HT-29 (cell line): ENCODE results near the gene RGS11. TPM values are rescaled to one million over a fixed set of nuclear protein-coding genes. Genes with fewer than 3 reads are reported as not detected.
"Not testable (repeated sequence)": the region's sequence is repeated elsewhere in the genome, so short reads cannot be mapped to it uniquely, and the experiment has no call there.

ENCODE experiments used
- DNase-seq: peaks from one replicate; pipeline ENCODE4 v3.0.0-alpha.2; 2015; ENCODE audit warnings: low spot score
- total RNA-seq: library from RNA; depleted of rRNA; stranded (reverse); fragments of >200 nt; shearing (Covaris generic); gene quantifications from 2 replicates; pipeline ENCODE4 v1.2.3, GENCODE V29; 2014

RGS11 gene
- total RNA-seq, 1 experiment from 2014 or later = 0.41 TPM

DNA sequence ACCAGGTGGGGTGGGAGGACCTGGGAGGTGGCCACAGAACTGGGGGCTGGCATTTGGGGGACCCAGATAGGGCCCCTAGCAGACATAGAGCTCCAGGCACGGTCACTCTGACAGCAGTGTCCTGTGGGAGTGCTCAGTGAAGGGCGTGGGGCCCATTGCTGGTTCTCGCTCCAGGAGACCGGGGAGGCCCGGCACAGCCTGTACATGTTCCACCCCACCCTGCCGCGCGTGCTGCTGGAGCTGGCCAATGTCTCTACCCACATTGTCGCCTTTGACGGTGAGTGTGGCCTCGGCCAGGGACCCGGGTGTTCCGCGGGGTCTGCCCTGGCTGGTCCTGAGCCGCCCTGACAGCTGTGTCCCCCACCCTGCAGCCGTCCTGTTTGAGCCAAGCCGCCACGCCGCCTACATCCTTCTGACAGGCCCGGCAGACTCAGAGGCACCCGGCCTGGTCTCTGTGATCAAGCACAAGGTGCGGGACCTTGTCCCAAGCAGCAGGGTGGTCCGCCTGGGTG lies 11.2 kb downstream of the RGS11 start:
- DNase-seq = no peak

DNA sequence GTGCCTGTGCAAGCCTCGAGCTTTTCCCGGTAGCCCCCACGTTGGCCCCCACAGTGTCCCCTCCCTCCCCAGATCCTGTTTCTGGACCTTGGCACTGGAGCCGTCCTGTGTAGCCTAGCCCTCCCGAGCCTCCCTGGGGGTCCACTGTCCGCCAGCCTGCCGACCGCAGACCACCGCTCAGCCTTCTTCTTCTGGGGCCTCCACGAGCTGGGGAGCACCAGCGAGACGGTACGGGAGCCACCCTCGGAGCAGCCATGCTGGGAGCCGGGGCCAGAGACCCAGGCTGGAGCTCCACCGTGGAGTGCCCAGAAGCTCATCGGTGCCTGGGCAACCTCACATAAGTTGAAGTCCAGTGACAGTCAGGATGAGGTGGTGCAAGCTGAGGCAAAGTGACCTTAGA lies 11.8 kb downstream of the RGS11 start:
- no peak for DNase-seq

DNA sequence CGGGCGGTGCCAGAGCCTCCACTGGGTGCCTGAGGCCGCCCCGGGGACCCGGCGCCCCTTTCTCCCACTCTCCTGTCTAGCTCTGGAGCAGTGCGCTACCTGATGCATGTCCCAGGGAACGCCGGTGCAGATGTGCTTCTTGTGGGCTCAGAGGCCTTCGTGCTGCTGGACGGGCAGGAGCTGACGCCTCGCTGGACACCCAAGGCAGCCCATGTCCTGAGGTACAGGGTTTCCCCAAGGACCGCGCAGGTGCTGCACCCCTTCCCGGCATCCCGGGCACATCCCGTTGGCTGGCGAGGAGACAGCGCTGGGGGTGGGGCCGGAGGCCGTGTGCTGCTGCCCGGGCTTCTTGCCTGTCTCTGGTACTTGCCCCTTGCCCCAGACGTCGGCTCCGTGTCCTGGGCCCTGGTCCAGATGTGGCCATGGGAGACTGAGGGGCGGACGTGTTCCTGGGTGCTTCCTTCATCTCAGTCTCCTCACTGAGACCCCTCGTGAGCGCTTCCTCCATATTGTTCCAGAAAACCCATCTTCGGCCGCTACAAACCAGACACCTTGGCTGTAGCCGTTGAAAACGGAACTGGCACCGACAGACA lies 12.5 kb downstream of the RGS11 start:
- DNase-seq = no peak

DNA sequence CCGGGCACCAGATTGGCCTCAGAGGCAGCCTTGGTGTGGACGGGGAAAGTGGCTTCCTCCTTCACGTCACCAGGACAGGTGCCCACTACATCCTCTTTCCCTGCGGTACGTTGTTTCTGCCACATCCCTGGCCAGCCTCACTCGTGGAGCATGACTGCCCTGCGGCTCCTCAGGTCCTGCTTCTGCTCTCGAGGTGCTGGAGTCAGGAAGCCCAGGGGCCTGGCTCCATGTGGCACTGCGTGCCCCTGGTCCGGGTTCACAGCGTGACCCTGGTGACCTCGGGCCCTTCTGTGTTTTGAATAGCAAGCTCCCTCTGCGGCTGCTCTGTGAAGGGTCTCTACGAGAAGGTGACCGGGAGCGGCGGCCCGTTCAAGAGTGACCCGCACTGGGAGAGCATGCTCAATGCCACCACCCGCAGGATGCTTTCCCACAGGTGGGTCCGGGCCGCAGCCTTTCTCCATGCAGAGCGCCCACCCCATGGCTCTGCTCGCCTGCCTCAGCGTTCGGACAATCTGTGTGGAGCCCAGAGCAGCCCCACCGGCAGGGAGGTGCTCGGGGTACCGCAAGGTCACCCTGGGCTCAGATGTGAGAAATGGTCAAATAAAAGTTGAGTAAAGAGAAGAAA lies 13.5 kb downstream of the RGS11 start:
- DNase-seq = no peak

DNA sequence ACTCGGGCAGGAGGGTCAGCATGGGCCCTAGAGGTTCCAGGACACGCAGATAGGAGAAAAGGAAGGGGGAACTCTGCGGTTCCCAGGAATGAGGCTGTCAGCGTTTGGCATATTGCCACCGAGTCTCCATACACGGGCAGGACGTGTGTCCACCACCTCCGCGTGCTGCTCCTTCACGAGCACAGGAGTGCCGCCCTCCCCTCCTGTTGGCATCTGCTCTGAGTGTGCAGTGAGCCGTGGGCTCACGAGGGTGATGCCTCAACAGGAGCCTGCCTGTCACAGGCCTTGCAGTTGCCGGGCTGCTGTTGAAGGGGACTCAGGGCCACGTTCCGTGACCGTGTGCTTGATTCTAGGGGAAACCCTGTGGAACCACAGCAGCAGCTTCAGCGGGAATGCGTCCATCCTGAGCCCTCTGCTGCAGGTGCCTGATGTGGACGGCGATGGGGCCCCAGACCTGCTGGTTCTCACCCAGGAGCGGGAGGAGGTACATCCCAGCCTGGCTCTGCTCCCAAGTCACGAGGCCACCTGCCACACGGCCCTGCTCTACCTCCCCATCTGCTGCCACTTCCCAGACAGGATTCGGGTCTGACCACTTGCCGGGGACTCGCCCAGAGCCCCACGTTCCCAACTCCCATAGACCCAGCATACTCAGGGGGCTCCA lies 14.6 kb downstream of the RGS11 start:
- DNase-seq = no peak

DNA sequence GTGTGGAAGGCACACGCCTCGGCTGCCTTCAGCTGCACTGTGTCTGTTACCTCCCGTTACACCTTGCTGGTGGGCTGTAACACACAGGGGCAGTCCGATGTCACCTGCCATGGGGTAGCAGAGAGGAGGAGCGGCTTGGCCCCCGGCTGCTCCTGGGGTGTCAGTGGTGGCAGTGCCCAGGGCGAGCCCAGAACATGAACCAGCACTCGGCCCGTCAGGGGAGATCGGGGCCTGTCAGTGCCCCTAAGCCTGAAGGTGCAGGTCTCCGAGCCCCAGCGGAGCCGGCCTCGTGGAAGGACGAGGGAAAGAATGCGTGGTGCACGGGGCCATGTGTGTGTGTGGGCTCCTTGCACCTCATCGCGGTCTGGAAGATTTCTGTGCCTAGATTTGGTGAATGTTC lies 15.4 kb downstream of the RGS11 start:
- DNase-seq = no peak

DNA sequence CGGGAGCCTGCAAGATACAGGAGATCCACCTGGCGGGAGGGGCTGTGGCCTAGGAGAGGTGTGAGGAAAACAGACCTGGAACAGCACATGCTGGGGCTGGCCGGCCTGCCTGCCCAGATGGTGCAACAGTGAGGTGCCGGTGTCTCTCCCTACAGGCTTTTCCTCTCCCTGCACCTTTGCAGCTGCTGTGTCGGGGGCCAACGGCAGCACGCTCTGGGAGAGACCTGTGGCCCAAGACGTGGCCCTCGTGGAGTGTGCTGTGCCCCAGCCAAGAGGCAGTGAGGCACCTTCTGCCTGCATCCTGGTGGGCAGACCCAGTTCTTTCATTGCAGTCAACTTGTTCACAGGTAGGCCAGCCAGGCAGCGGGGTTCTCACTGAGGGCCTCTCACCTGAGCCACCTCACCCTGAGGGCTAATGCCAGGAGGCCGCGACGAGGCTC lies 15.9 kb downstream of the RGS11 start:
- no peak for DNase-seq

DNA sequence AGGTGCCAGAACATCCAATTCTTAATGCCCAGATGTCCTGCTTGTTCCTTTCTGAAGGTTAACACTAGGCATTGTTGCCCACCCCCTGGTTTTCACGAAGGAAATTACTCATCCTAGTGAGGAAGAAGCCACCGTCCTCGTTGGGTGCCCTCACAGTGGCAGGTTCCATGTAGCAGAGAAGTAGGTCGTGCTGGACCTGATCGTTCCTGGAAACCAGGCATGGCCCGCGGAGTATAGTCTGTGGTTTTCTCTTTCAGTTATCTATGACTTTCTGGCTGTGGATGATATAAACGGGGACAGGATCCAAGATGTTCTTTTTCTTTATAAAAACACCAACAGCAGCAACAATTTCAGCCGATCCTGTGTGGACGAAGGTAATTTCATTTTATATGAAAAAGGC lies 16.5 kb downstream of the RGS11 start:
- DNase-seq = no peak

DNA sequence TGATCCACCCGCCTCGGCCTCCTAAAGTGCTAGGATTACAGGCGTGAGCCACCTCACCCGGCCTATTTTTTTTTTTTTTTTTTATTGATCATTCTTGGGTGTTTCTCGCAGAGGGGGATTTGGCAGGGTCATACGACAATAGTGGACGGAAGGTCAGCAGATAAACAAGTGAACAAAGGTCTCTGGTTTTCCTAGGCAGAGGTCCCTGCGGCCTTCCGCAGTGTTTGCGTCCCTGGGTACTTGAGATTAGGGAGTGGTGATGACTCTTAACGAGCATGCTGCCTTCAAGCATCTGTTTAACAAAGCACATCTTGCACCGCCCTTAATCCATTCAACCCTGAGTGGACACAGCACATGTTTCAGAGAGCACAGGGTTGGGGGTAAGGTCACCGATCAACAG lies 17.7 kb downstream of the RGS11 start:
- DNase-seq = not testable (repeated sequence)

DNA sequence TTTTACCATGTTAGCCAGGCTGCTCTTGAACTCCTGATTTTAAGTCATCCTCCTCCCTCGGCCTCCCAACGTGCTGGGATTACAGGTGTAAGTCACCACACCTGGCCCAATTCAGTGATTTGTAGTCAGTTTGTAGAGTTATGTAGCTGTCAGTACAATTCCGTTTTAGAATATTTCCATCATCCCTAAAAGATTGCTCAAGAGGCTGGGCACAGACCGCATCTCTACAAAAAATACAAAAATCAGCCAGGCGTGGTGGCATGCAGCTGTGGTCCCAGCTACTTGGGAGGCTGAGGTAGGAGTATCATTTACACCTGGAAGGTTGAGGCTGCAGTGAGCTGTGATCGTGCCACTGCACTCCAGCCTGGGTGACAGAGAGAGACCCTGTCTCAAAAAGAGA lies 20.6 kb downstream of the RGS11 start:
- no peak for DNase-seq

DNA sequence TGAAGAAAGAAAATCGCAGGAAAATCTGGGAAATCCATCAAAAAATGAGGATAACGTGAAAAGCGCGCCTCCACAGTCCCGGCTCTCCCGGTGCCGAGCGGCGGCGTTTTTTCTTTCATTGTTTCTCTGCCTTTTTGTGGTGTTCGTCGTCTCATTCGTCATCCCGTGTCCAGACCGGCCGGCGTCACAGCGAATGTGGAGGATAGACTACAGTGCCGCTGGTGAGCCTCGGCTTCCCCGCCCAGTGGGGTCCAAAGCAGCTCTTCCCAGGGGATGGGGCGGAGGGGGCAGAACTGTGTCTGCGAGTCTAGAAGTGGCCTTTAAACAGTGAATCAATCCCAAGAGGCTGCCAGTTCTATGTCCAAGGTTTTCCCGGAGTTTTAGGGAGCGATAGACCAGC lies 21.3 kb downstream of the RGS11 start:
- DNase-seq = no peak

DNA sequence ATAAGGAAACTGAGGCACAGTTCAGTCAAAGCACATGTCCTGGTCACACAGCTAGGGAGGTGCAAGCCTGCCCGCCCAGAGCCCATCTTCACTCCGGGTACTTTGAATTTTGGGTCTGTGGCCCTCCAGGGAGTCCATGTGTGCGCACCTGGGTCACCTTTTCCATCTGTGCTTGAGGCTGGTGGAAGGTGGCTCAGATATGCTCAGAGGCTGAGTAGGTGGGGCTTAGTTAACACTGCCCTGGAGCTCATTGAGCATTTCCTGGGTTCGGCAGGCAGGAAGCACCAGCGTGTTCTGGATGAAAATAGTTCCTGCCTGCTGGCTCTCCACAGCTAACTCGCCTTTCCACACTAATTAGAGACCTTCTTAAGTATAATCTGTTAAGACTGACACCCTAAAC lies 21.9 kb downstream of the RGS11 start:
- no peak for DNase-seq

DNA sequence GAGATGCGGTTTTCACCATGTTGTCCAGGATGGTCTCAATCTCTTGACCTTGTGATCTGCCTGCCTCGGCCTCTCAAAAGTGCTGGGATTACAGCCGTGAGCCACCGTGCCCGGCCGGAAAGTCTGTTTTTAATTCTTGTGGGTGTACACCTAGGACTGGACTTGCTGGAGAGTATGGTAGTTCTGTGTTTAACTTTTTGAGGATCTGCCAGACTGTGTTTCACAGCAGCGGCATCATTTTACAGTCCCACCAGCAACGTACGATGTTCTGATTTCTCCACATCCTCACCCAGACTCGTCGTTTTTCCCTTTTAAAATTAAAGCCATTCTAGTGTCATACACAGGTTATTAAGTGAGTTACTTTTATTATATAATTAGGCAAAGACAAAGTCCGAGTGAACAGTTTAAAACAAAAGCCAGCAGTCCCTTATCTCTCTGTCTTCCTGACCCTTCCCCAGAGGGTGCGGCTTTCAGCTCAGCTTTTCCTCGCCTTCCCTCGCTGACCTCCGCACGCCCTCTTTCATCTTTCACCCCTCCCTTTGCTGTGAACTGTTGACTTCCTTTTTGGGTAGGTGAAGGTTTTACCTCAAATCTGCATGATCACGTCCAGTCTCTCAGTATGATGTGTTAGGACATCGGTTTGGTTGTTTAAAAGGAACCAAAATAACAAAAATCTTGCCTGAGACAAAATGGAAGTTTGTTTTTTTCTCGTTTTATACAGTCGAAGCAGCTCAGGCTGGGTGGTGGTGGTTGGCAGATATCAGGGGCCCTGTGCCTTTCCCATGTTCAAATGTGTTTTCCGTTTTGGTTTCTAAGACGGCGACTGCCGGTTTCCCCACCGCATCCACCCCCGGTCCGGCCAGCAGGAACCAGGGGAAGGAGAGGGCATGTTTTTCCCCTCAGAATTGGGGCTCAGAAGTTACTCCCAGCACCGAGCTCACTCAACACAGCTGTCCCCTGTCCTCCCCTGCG lies 23.1 kb downstream of the RGS11 start:
- no peak for DNase-seq

DNA sequence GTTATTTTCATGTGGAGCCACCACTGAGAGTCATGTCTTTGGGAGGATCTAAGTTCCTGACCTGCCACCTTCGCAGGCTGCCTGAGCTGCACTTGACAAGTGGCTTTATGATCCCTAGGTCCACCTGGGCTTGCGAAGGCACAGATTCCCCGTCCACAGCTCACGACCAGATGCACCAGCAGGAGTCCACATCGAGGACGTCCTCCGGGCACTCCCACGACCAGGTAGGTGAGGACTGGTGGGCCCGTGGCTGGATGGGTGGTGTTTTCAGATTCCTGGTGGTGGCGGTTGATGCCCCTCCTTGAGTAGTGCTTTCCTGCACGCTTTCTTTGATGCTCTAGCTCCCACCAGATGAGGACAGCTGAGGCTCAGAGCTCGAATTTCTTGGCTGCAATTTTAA lies 26.3 kb downstream of the RGS11 start:
- no peak for DNase-seq

DNA sequence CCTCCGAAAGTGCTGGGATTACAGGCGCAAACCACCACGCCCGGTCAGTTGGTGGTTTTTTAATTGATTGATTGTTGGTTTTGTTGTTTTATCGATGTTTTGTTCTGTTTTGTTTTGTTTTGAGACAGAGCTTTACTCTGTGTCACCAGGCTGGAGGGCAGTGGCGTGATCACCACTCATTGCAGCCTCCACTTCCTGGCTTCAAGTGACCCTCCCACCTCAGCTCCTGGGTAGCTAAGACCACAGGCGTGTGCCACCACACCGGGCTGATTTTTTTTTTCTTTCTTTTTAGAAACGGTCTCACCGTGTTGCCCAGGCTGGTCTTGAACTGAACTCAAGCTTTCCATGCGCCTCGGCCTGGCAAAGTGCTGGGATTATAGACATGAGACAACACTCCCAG lies 28.7 kb downstream of the RGS11 start:
- no peak for DNase-seq

DNA sequence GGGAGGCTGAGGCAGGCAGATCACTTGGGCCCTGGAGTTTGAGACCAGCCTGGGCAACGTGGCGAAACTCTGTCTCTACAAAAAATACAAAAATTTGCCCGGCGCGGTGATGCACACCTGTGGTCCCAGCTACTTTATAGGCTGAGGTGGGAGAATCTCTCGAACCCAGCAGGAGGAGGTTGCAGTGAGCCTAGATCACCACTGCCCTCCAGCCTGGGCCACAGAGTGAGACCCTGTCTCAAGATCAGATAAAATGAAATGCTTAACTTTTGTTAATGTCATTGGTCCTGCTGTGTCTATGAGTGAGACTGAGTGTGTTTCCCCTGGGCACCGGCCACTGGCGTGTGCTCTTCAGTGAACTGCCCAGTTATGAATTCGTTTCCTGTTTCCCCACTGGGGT lies 30.6 kb downstream of the RGS11 start:
- DNase-seq = no peak

DNA sequence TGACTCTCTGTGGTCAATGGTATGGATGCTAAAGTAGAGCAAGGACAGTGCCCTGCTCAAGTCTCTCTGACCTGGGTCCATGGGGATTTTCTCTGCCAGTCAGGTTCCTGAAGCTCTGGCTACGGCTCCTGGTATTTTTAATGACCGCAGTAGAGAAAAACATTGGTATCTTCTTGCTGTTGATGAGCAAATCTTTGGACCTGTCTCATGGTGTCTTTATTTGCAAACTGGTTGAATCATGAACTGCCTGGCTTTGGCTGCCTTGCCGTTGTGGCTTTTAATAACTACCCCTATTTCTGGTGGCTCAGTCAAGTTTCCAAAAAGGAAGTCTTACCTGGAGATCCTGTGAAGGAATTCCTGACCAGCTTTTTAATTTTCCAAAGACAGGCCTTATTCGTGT lies 32.4 kb downstream of the RGS11 start:
- DNase-seq = no peak

DNA sequence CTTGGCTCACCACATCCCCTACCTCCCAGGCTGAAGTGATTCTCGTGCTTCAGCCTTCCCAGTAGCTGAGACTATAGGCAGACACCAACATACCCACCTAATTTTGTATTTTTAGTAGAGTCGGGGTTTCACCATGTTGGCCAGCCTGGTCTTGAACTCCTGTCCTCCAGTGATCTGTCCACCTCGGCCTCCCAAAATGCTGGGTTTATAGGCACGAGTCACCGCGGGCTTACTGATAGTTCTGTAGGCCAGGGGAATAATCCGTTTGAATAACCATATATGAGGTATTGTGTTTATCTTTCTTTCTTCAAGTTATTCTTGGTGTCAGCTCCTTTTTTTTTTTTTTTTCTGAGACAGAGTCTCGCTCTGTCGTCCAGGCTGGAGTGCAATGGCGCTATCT lies 33.5 kb downstream of the RGS11 start:
- DNase-seq = no peak

DNA sequence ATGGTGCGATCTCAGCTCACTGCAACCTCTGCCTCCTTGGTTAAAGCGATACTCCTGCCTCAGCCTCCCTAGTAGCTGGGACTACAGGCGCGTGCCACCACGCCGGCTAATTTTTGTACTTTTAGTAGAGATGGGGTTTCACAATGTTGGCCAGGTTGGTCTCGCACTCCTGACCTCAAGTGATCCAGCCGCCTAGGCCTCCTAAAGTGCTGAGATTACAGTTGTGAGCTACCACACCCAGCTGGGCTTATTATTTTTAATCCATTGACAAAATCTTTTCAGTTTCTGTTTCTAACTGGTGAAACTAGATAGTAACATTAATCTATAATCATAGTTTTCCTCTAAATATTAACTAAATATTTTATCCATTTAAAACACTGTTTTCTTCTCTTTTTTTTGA lies 35.2 kb downstream of the RGS11 start:
- no peak for DNase-seq

DNA sequence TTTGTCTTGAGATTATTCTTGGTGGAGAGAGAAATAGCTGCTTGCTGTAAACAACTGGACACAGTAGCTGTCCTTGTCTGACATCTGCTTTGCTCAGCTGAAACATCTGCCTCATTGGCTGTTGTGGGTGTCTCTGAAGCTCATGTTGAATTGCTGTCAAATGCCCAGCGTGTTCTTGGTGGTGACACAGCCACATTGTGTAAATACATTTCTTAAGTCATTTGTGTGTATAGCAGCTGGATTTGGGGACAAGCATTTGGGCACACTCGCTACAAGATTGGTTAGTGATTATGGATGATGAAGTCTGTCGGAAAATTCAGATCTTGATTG lies 35.8 kb downstream of the RGS11 start:
- DNase-seq = no peak

DNA sequence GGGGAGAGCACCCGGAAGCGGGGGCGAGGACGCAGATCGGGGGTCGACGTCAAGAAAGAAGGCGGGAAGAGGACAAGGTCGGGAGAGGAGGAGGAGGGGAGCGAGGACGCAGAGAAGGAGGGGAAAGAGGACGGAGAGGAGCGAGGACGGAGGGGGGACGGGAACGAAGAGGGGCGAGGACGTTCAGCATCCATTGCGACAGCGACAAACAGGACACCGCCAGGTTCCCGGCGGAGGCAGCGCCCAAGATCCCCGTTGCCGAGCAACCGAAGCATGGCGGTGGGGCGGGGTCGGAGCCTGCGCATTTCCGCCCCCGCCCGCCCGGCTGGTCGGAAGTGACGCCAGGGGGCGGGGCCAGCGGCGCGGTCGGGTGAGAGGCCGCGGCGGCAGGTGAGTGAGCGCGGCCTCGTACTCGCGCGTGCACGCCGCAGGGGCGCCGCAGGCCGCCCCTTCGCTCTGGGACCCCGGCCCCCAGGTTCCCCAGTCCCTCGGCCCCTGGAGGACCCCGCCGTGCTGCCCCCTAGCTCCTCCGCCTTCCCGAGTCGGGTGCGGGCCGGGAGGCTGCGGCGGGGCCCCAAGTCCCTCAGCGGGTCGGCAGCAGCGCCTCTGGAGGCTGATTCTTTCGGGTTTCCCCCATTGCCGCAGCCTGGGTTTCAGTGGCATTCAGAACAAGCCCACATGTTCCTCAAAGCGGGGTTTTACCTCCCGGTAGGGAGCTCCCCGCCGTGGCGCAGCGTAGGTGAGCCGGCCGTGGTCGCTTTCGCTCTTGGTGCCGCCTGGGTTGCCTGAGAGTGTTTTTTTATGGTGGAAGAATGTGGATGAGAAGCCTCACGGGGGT lies 41.1 kb downstream of the RGS11 start, which contains the start of gene FAM234A:
Gene FAM234A, plus strand, starts transcription at position 354 of the 838 bp plus-strand sequence. CDS start 19,593 bp downstream, outside the sequence.
- peak; percentile 95 for DNase-seq
